Activated CD4-positive, alpha-beta T cell treated with anti-CD3 and anti-CD28 coated beads, Interleukin-2, amount 10 ng/mL, durations not matched to agents 24 days and 14 days (primary cell): ENCODE data around the gene SMARCA4. TPM values are rescaled to one million over a fixed set of nuclear protein-coding genes. Genes with fewer than 3 reads are reported as not detected.

Experiments used
- DNase-seq: peaks from one replicate; pipeline ENCODE4 v3.0.0; 2022
- H3K27ac Mint-ChIP-seq: one replicate; pipeline ENCODE4 v1.8.0; 2022; ENCODE audit warnings: mild to moderate bottlenecking, mixed read lengths
- H3K27me3 Mint-ChIP-seq: one replicate; pipeline ENCODE4 v1.8.0; 2022; ENCODE audit warnings: mixed read lengths
- H3K36me3 Mint-ChIP-seq: one replicate; pipeline ENCODE4 v1.8.0; 2022; ENCODE audit warnings: low read depth, mild to moderate bottlenecking, mixed read lengths
- H3K4me1 Mint-ChIP-seq: one replicate; pipeline ENCODE4 v1.8.0; 2021; ENCODE audit warnings: mixed read lengths
- H3K4me3 Mint-ChIP-seq: one replicate; pipeline ENCODE4 v1.8.0; 2022; ENCODE audit warnings: mild to moderate bottlenecking, moderate library complexity, mixed read lengths
- H3K9me3 Mint-ChIP-seq: one replicate; pipeline ENCODE4 v1.8.0; 2021; ENCODE audit warnings: mixed read lengths
- intact Hi-C: fragments of 100-400 bp; cut with micrococcal nuclease; formaldehyde crosslinking; loops from one replicate; pipeline ENCODE4 v1.15.1; 2023
- total RNA-seq: library from RNA; stranded (reverse); gene quantifications from 2 replicates; pipeline ENCODE4 v1.2.3, GENCODE V29; 2022

The SMARCA4 gene
- total RNA-seq, 1 donor from 2014 or later: 165 TPM

DNA sequence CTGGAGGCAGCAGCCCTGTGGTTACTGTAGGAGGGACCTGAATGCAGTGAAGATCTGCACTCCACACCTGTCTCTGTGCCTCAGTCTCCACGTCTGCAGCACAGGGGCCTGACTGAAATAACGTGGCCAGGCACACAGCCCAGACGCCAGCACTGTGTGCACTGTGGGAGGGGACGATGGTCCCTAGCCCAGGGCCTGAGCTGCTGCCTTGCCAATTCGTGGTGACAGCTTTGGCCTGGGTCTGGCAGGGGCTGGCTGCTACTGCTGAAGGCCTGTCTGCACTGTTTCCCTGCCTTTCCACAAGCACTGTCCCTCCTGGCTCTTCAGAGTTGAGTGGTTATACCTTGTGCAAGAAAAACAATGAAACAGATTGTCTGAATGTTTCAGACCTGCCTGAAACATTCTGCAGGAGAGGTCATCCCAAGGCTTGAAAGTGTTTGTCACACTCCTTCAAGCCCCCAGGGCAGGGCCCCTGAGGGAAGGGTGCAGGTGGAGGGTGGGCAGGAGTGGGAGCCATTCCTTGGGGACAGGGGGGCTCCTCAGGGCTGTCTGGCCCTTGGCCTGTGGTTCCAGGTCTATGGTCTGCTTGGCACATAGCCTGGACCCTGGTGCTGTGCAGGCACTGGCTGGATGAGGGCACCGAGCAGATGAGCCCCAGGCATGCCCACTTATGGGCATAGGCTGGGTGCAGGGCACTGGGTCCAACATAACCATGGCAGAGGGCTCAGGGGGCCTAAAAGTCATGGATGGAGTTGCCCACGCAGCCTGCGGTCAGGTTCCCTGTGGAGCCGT lies 89.7 kb downstream of the SMARCA4 start:
- intact Hi-C loops: no loop called here
- Mint-ChIP-seq H3K36me3 (peaks cover 17% of the 10 kb centered on the region), H3K9me3 (no peaks in the 10 kb centered on the region), H3K27ac (no peak overlapping the region), H3K4me3 (no peak overlapping the region), H3K4me1 (peaks cover 16% of the 10 kb centered on the region), H3K27me3 (no peaks in the 10 kb centered on the region)
- no peak for DNase-seq

GRCh38 chr19:11053817-11054195 lies 93.0 kb downstream of the SMARCA4 start:
- H3K27ac Mint-ChIP-seq: no peak overlapping the region
- no peak for DNase-seq
- H3K36me3 Mint-ChIP-seq: peaks cover 6% of the 10 kb centered on the region
- intact Hi-C loops: no loop called here
- peaks cover 8% of the 10 kb centered on the region for H3K4me1 Mint-ChIP-seq
- no peaks in the 10 kb centered on the region for H3K27me3 Mint-ChIP-seq
- H3K4me3 Mint-ChIP-seq: no peak overlapping the region
- H3K9me3 Mint-ChIP-seq: no peaks in the 10 kb centered on the region

GRCh38 chr19:11054200-11054599 lies 93.4 kb downstream of the SMARCA4 start:
- Mint-ChIP-seq H3K36me3 (peaks cover 6% of the 10 kb centered on the region), H3K4me3 (no peak overlapping the region), H3K9me3 (no peaks in the 10 kb centered on the region), H3K27ac (no peak overlapping the region), H3K4me1 (peaks cover 4% of the 10 kb centered on the region), H3K27me3 (no peaks in the 10 kb centered on the region)
- DNase-seq: no peak
- intact Hi-C loops: no loop called here

DNA sequence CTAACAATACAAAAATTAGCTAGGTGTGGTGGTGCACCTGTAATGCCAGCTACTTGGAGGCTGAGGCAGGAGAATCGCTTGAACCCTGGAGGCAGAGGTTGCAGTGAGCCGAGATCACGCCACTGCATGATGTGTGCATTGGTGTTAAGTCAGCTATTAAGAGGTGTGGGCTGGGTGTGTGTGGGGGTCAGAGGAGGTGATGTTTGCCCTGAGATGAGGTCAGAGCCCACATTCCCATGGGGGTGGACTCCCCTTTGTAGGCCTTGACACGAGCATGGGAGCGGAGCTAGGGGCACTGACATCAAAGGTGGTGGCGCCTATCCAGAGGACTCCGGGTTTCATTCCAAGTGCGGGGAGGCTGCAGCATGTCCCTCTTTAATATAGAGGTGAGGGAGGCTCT lies 93.8 kb downstream of the SMARCA4 start:
- no peaks in the 10 kb centered on the region for H3K4me1 Mint-ChIP-seq
- no peaks in the 10 kb centered on the region for H3K27me3 Mint-ChIP-seq
- H3K9me3 Mint-ChIP-seq: no peaks in the 10 kb centered on the region
- no peak for DNase-seq
- H3K36me3 Mint-ChIP-seq: peaks cover 8% of the 10 kb centered on the region
- H3K27ac Mint-ChIP-seq: no peak overlapping the region
- intact Hi-C loops: no loop called here
- no peak overlapping the region for H3K4me3 Mint-ChIP-seq

DNA sequence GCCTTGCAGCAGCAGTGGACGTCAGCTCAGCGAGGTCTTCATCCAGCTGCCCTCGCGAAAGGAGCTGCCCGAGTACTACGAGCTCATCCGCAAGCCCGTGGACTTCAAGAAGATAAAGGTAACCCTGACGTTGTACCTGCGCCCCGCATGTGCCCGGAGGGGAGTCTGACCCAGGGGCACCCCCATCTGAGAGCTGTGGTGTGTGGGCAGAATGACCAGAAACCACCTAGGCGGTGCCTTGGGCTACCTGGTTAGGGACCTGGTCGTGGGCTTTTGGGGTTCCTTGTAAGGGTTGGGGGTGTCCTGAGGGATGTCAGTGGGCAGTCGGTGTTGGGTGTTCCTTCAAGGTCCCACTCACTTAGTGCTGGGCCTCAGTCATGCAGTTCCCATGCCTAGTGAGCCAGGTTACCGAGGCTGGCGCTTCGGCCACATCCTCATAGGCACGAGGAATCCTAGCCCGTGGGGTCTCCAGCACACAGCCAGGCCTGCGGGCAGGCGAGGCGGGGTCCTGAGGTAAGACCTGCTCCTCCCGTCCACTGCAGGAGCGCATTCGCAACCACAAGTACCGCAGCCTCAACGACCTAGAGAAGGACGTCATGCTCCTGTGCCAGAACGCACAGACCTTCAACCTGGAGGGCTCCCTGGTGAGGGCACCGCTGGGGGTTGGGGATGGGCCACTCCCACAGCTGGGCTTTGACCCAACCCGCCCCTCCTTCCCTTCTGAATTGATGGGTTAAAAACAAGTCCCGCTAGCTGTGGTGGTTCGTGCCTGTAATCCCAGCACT lies 97.6 kb downstream of the SMARCA4 start:
- Mint-ChIP-seq H3K27me3 (no peaks in the 10 kb centered on the region), H3K36me3 (peaks cover 20% of the 10 kb centered on the region), H3K4me3 (no peak overlapping the region), H3K9me3 (no peaks in the 10 kb centered on the region), H3K4me1 (no peaks in the 10 kb centered on the region), H3K27ac (no peak overlapping the region)
- intact Hi-C loops: no loop called here
- no peak for DNase-seq

- H3K4me3 Mint-ChIP-seq: no peak overlapping the region
- intact Hi-C loops: no loop called here
- H3K27me3 Mint-ChIP-seq: no peaks in the 10 kb centered on the region
- H3K27ac Mint-ChIP-seq: no peak overlapping the region
- no peak for DNase-seq
- peaks cover 22% of the 10 kb centered on the region for H3K36me3 Mint-ChIP-seq
- H3K4me1 Mint-ChIP-seq: no peaks in the 10 kb centered on the region
- H3K9me3 Mint-ChIP-seq: no peaks in the 10 kb centered on the region
Measured at GRCh38 chr19:11059511-11060358, 98.9 kb downstream of the SMARCA4 start.

DNA sequence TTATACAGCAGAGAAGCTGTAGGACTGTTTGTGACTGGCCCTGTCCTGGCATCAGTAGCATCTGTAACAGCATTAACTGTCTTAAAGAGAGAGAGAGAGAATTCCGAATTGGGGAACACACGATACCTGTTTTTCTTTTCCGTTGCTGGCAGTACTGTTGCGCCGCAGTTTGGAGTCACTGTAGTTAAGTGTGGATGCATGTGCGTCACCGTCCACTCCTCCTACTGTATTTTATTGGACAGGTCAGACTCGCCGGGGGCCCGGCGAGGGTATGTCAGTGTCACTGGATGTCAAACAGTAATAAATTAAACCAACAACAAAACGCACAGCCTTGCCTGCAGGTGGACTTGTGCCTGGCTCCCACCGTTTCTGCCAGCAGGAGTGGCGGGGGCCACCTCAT lies 101.1 kb downstream of the SMARCA4 start:
- DNase-seq: no peak
- Mint-ChIP-seq H3K9me3 (no peaks in the 10 kb centered on the region), H3K4me1 (no peaks in the 10 kb centered on the region), H3K4me3 (no peak overlapping the region), H3K27ac (no peak overlapping the region), H3K27me3 (no peaks in the 10 kb centered on the region), H3K36me3 (peaks cover 33% of the 10 kb centered on the region)
- intact Hi-C loops: no loop called here

DNA sequence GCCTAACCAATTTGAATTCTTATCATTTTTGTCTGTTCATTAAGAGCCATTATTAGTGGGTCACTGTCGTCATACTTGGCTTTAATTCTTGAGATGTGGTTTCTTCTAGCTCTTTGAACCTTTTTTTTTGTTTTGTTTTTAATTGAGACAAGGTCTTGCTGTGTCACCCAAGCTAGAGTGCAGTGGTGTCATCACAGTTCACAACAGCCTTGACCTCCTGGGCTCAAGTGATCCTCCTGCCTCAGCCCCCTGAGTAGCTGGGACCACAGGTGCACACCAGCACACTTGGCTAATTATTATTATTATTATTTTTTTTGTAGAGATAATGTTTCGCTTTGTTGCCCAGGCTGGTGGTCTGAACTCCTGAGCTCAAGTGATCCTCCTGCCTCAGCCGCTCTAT lies 102.6 kb downstream of the SMARCA4 start:
- H3K9me3 Mint-ChIP-seq: no peaks in the 10 kb centered on the region
- H3K27ac Mint-ChIP-seq: no peak overlapping the region

GRCh38 chr19:11064831-11065303 lies 104.0 kb downstream of the SMARCA4 start:
- Mint-ChIP-seq H3K36me3 (peaks cover 39% of the 10 kb centered on the region), H3K9me3 (no peaks in the 10 kb centered on the region), H3K27ac (no peak overlapping the region), H3K4me1 (no peaks in the 10 kb centered on the region), H3K27me3 (no peaks in the 10 kb centered on the region), H3K4me3 (no peak overlapping the region)
- intact Hi-C loops: no loop called here
- DNase-seq: no peak

More for the DNA sequence above, 102.6 kb downstream of the SMARCA4 start:
- no peak for DNase-seq
- intact Hi-C loops: no loop called here
- H3K27me3 Mint-ChIP-seq: no peaks in the 10 kb centered on the region
- H3K36me3 Mint-ChIP-seq: peaks cover 37% of the 10 kb centered on the region
- no peaks in the 10 kb centered on the region for H3K4me1 Mint-ChIP-seq
- H3K4me3 Mint-ChIP-seq: no peak overlapping the region

DNA sequence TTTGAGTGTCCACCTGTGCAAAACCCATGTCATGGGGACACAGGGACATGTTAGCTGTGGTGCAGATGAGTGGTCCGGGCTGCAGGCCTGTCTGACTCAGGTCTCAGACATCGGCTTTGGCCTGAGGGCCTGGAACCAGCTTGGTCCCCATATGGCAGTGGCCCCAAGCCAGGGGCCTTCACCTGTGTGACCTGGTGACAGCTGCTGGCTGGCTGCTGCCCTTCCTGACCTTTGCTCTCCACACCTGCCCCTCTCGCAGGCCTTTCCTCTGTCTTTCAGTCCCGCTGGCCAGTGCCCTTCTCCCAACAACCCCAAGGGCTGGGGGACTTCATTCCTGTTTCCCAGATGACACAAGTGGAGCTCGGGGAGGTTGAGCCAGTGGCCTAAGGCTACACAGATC lies 105.5 kb downstream of the SMARCA4 start:
- H3K9me3 Mint-ChIP-seq: no peaks in the 10 kb centered on the region
- intact Hi-C loops: no loop called here

GRCh38 chr19:11067356-11068113 lies 106.7 kb downstream of the SMARCA4 start:
- no peak overlapping the region for H3K27ac Mint-ChIP-seq
- intact Hi-C loops: no loop called here
- H3K36me3 Mint-ChIP-seq: peaks cover 30% of the 10 kb centered on the region
- H3K9me3 Mint-ChIP-seq: no peaks in the 10 kb centered on the region
- no peaks in the 10 kb centered on the region for H3K4me1 Mint-ChIP-seq
- no peak overlapping the region for H3K4me3 Mint-ChIP-seq
- no peaks in the 10 kb centered on the region for H3K27me3 Mint-ChIP-seq
- DNase-seq: no peak

More for the DNA sequence above, 105.5 kb downstream of the SMARCA4 start:
- Mint-ChIP-seq H3K4me1 (no peaks in the 10 kb centered on the region), H3K4me3 (no peak overlapping the region), H3K27me3 (no peaks in the 10 kb centered on the region), H3K36me3 (peaks cover 35% of the 10 kb centered on the region), H3K27ac (no peak overlapping the region)
- DNase-seq: no peak

GRCh38 chr19:11069561-11069960 lies 108.7 kb downstream of the SMARCA4 start:
- Mint-ChIP-seq H3K27ac (no peak overlapping the region), H3K27me3 (no peaks in the 10 kb centered on the region), H3K36me3 (peaks cover 25% of the 10 kb centered on the region), H3K9me3 (no peaks in the 10 kb centered on the region), H3K4me3 (no peak overlapping the region), H3K4me1 (peaks cover 3% of the 10 kb centered on the region)
- DNase-seq: no peak
- intact Hi-C loops: no loop called here

DNA sequence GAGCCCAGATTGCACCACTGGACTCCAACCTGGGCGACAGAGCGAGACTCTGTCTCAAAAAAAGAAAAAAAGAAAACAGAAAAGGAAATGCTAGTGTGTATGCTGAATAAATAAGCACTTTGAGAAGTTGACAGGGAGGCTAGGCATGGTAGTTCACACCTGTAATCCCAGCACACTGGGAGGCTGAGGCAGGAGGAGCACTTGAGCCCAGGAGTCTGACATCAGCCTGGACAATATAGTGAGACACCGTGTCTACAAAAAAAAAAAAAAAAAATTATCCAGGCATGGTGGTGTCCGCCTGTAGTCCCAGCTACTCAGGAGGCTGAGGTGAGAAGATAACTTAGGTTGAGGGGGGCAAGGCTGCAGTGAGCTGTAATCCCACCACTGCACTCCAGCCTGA lies 109.3 kb downstream of the SMARCA4 start:
- no peak overlapping the region for H3K4me3 Mint-ChIP-seq
- intact Hi-C loops: loop anchor here (10.0 kb wide), 1 partner anchor 65 kb away; no protein-coding TSS in a partner anchor
- no peaks in the 10 kb centered on the region for H3K9me3 Mint-ChIP-seq
- H3K36me3 Mint-ChIP-seq: peaks cover 22% of the 10 kb centered on the region
- H3K4me1 Mint-ChIP-seq: peaks cover 4% of the 10 kb centered on the region
- no peak overlapping the region for H3K27ac Mint-ChIP-seq
- H3K27me3 Mint-ChIP-seq: no peaks in the 10 kb centered on the region
- no peak for DNase-seq
